ENCODE results near the gene TIE1.
A peak's percentile ranks its signal among the peaks of the same experiment; 100 is the strongest.

TIE1 gene

GRCh38 chr1:43348343-43348808 lies 47.6 kb downstream of the TIE1 start:
- peak in 1 of 2 donors; percentile 0 for DNase-seq
- Histone ChIP-seq H3K18ac (ENCODE audit: low read length) (peak overlapping the region; percentile 77), H4K8ac (ENCODE audit: low read depth, low read length) (peak overlapping the region; percentile 95), H3K79me1 (ENCODE audit: low read length) (peaks cover 9% of the 10 kb centered on the region), H2AK5ac (ENCODE audit: low read length) (peak overlapping the region; percentile 64), H3K9ac (ENCODE audit: low read length) (peak overlapping the region; percentile 76), H3K9me3 (ENCODE audit: insufficient read depth, low read depth, low read length) (no peaks in the 10 kb centered on the region), H3K27ac (ENCODE audit: low read depth, low read length) (peak overlapping the region; percentile 70), H3K4ac (ENCODE audit: low read depth, low read length) (peak overlapping the region; percentile 65), H2BK5ac (ENCODE audit: low read depth, low read length, poor library complexity) (peak overlapping the region; percentile 32), H3K23ac (ENCODE audit: low read length) (no peak overlapping the region), H3K4me2 (ENCODE audit: low read length) (peak overlapping the region; percentile 82), H3K14ac (ENCODE audit: low read length) (peak overlapping the region; percentile 82), H3K79me2 (ENCODE audit: control insufficient read depth, insufficient read depth, low read length, poor library complexity) (peaks cover 7% of the 10 kb centered on the region), H2AFZ (ENCODE audit: insufficient read depth, low read length, poor library complexity) (peak overlapping the region; percentile 74), H2BK12ac (ENCODE audit: low read length) (peak overlapping the region; percentile 68), H3K27me3 (ENCODE audit: insufficient read depth, low read length) (no peaks in the 10 kb centered on the region), H2BK120ac (ENCODE audit: insufficient read depth, low read length, poor library complexity) (peak overlapping the region; percentile 26), H3K36me3 (ENCODE audit: control insufficient read depth in 1 of 2, insufficient read depth in 2 of 2, low read length in 2 of 2) (no peaks in the 10 kb centered on the region), H3K4me1 (ENCODE audit: control insufficient read depth in 1 of 2, insufficient read depth in 2 of 2, low read length in 2 of 2) (peaks cover 3 to 4% of the 10 kb centered on the region in 2 experiments), H4K91ac (ENCODE audit: low read depth, low read length) (peak overlapping the region; percentile 64), H3K4me3 (ENCODE audit: low read depth, low read length) (peak overlapping the region; percentile 67), H4K12ac (ENCODE audit: low read depth, low read length) (peak overlapping the region; percentile 91)
- no CpG with 5 or more reads among the region's 22 CpGs for WGBS (ENCODE audit: extremely low coverage, insufficient coverage, insufficient read length)

- H3K79me2 ChIP-seq (ENCODE audit: control insufficient read depth, insufficient read depth, low read length, poor library complexity) = peaks cover 7% of the 10 kb centered on the region
- no peak overlapping the region for H3K23ac ChIP-seq (ENCODE audit: low read length)
- H3K18ac ChIP-seq (ENCODE audit: low read length) = peak overlapping the region; percentile 79
- peak overlapping the region; percentile 92 for H2BK5ac ChIP-seq (ENCODE audit: low read depth, low read length, poor library complexity)
- H3K14ac ChIP-seq (ENCODE audit: low read length) = peak overlapping the region; percentile 94
- H4K8ac ChIP-seq (ENCODE audit: low read depth, low read length) = peak overlapping the region; percentile 98
- H3K27ac ChIP-seq (ENCODE audit: low read depth, low read length) = peak overlapping the region; percentile 96
- WGBS (ENCODE audit: extremely low coverage, insufficient coverage, insufficient read length) = no CpG with 5 or more reads among the region's 72 CpGs
- peaks cover 9% of the 10 kb centered on the region for H3K79me1 ChIP-seq (ENCODE audit: low read length)
- no peak overlapping the region for H2AK5ac ChIP-seq (ENCODE audit: low read length)
- peak; percentile 87 to 89 for DNase-seq
- H3K9ac ChIP-seq (ENCODE audit: low read length) = peak overlapping the region; percentile 91
- H3K4ac ChIP-seq (ENCODE audit: low read depth, low read length) = peak overlapping the region; percentile 66
- peak overlapping the region; percentile 91 for H4K12ac ChIP-seq (ENCODE audit: low read depth, low read length)
- H3K9me3 ChIP-seq (ENCODE audit: insufficient read depth, low read depth, low read length) = no peaks in the 10 kb centered on the region
- H3K4me3 ChIP-seq (ENCODE audit: low read depth, low read length) = peak overlapping the region; percentile 83
- H2AFZ ChIP-seq (ENCODE audit: insufficient read depth, low read length, poor library complexity) = peak overlapping the region; percentile 94
- H4K91ac ChIP-seq (ENCODE audit: low read depth, low read length) = peak overlapping the region; percentile 98
- H2BK12ac ChIP-seq (ENCODE audit: low read length) = peak overlapping the region; percentile 41
- no peaks in the 10 kb centered on the region for H3K27me3 ChIP-seq (ENCODE audit: insufficient read depth, low read length)
- H3K4me1 ChIP-seq (ENCODE audit: control insufficient read depth in 1 of 2, insufficient read depth in 2 of 2, low read length in 2 of 2) = peaks cover 3 to 4% of the 10 kb centered on the region in 2 experiments
- H2BK120ac ChIP-seq (ENCODE audit: insufficient read depth, low read length, poor library complexity) = peak overlapping the region; percentile 82
- H3K4me2 ChIP-seq (ENCODE audit: low read length) = peak overlapping the region; percentile 82
- H3K36me3 ChIP-seq (ENCODE audit: control insufficient read depth in 1 of 2, insufficient read depth in 2 of 2, low read length in 2 of 2) = no peaks in the 10 kb centered on the region
Measured at GRCh38 chr1:43348809-43349593, 48.2 kb downstream of the TIE1 start.

- H2AFZ ChIP-seq (ENCODE audit: insufficient read depth, low read length, poor library complexity) = peak overlapping the region; percentile 41
- H3K23ac ChIP-seq (ENCODE audit: low read length) = no peak overlapping the region
- no peak overlapping the region for H2BK120ac ChIP-seq (ENCODE audit: insufficient read depth, low read length, poor library complexity)
- H3K9me3 ChIP-seq (ENCODE audit: insufficient read depth, low read depth, low read length) = no peaks in the 10 kb centered on the region
- H3K9ac ChIP-seq (ENCODE audit: low read length) = no peak overlapping the region
- H3K4me2 ChIP-seq (ENCODE audit: low read length) = peak overlapping the region; percentile 82
- no peak overlapping the region for H3K18ac ChIP-seq (ENCODE audit: low read length)
- H3K4ac ChIP-seq (ENCODE audit: low read depth, low read length) = no peak overlapping the region
- peak overlapping the region; percentile 65 for H3K27ac ChIP-seq (ENCODE audit: low read depth, low read length)
- no CpG with 5 or more reads among the region's 11 CpGs for WGBS (ENCODE audit: extremely low coverage, insufficient coverage, insufficient read length)
- no peak overlapping the region for H2BK5ac ChIP-seq (ENCODE audit: low read depth, low read length, poor library complexity)
- H3K36me3 ChIP-seq (ENCODE audit: control insufficient read depth in 1 of 2, insufficient read depth in 2 of 2, low read length in 2 of 2) = no peaks in the 10 kb centered on the region
- peak overlapping the region; percentile 31 for H4K91ac ChIP-seq (ENCODE audit: low read depth, low read length)
- peaks cover 3 to 4% of the 10 kb centered on the region in 2 experiments for H3K4me1 ChIP-seq (ENCODE audit: control insufficient read depth in 1 of 2, insufficient read depth in 2 of 2, low read length in 2 of 2)
- no peak overlapping the region for H3K14ac ChIP-seq (ENCODE audit: low read length)
- H2AK5ac ChIP-seq (ENCODE audit: low read length) = no peak overlapping the region
- H3K79me2 ChIP-seq (ENCODE audit: control insufficient read depth, insufficient read depth, low read length, poor library complexity) = peaks cover 7% of the 10 kb centered on the region
- peaks cover 9% of the 10 kb centered on the region for H3K79me1 ChIP-seq (ENCODE audit: low read length)
- no peak overlapping the region for H2BK12ac ChIP-seq (ENCODE audit: low read length)
- peak overlapping the region; percentile 39 for H4K8ac ChIP-seq (ENCODE audit: low read depth, low read length)
- no peak overlapping the region for H3K4me3 ChIP-seq (ENCODE audit: low read depth, low read length)
- H4K12ac ChIP-seq (ENCODE audit: low read depth, low read length) = no peak overlapping the region
- no peak for DNase-seq
- H3K27me3 ChIP-seq (ENCODE audit: insufficient read depth, low read length) = no peaks in the 10 kb centered on the region
Measured at GRCh38 chr1:43349594-43350306, 49.0 kb downstream of the TIE1 start.

- Histone ChIP-seq H3K23ac (ENCODE audit: low read length) (no peak overlapping the region), H3K79me1 (ENCODE audit: low read length) (peaks cover 9% of the 10 kb centered on the region), H3K27ac (ENCODE audit: low read depth, low read length) (no peak overlapping the region), H3K79me2 (ENCODE audit: control insufficient read depth, insufficient read depth, low read length, poor library complexity) (peaks cover 7% of the 10 kb centered on the region), H3K9ac (ENCODE audit: low read length) (no peak overlapping the region), H3K36me3 (ENCODE audit: control insufficient read depth in 1 of 2, insufficient read depth in 2 of 2, low read length in 2 of 2) (no peaks in the 10 kb centered on the region), H3K18ac (ENCODE audit: low read length) (no peak overlapping the region), H3K9me3 (ENCODE audit: insufficient read depth, low read depth, low read length) (no peaks in the 10 kb centered on the region), H3K4me3 (ENCODE audit: low read depth, low read length) (no peak overlapping the region), H3K27me3 (ENCODE audit: insufficient read depth, low read length) (no peaks in the 10 kb centered on the region), H2BK120ac (ENCODE audit: insufficient read depth, low read length, poor library complexity) (no peak overlapping the region), H2BK5ac (ENCODE audit: low read depth, low read length, poor library complexity) (no peak overlapping the region), H3K4ac (ENCODE audit: low read depth, low read length) (no peak overlapping the region), H3K4me2 (ENCODE audit: low read length) (no peak overlapping the region), H4K91ac (ENCODE audit: low read depth, low read length) (no peak overlapping the region), H4K12ac (ENCODE audit: low read depth, low read length) (no peak overlapping the region), H2AFZ (ENCODE audit: insufficient read depth, low read length, poor library complexity) (no peak overlapping the region), H4K8ac (ENCODE audit: low read depth, low read length) (no peak overlapping the region), H3K14ac (ENCODE audit: low read length) (no peak overlapping the region), H2BK12ac (ENCODE audit: low read length) (no peak overlapping the region), H2AK5ac (ENCODE audit: low read length) (no peak overlapping the region), H3K4me1 (ENCODE audit: control insufficient read depth in 1 of 2, insufficient read depth in 2 of 2, low read length in 2 of 2) (peaks cover 3 to 4% of the 10 kb centered on the region in 2 experiments)
- no peak for DNase-seq
- no CpG with 5 or more reads among the region's 1 CpG for WGBS (ENCODE audit: extremely low coverage, insufficient coverage, insufficient read length)
Measured at GRCh38 chr1:43350976-43351375, 50.2 kb downstream of the TIE1 start.
